Right renal pelvis (tissue), 4 donors: ENCODE results near the gene FKBP6. TPM values are rescaled to one million over a fixed set of nuclear protein-coding genes. Genes with fewer than 3 reads are reported as not detected.
"Not testable (repeated sequence)": the region's sequence is repeated elsewhere in the genome, so short reads cannot be mapped to it uniquely, and the experiment has no call there.

ENCODE experiments used
- DNase-seq, 4 donors: peaks; one replicate each; pipeline ENCODE4 v3.0.0-alpha.2; 2013; ENCODE audit warnings: low read depth in 4 of 4, low spot score in 3 of 4, missing footprints in 1 of 4
- polyA plus RNA-seq, 4 donors: library from polyadenylated mRNA; unstranded; fragments of 120-200 nt; gene quantifications; one replicate each; pipeline ENCODE4 v1.2.1, GENCODE V29; 2013; ENCODE audit not compliant: insufficient read length in 4 of 4

The FKBP6 gene
- polyA plus RNA-seq, 4 donors, result 0.13 to 0.42 (median 0.26) TPM

- DNase-seq, result not testable (repeated sequence)
Measured at GRCh38 chr7:73323434-73324080, 4.4 kb upstream of the FKBP6 start.

GRCh38 chr7:73324081-73324845 lies 3.7 kb upstream of the FKBP6 start:
- peak in 1 of 4 donors; percentile 27 for DNase-seq

- DNase-seq, result not testable (repeated sequence)
Measured at GRCh38 chr7:73325424-73325823, 2.5 kb upstream of the FKBP6 start.

- DNase-seq, result not testable (repeated sequence)
Measured at GRCh38 chr7:73327449-73327848, 512 bp upstream of the FKBP6 start.

- no peak for DNase-seq
Measured at GRCh38 chr7:73328696-73329095, 735 bp downstream of the FKBP6 start.

GRCh38 chr7:73329861-73330581 lies 2.1 kb downstream of the FKBP6 start:
- DNase-seq, result no peak

- no peak for DNase-seq
Measured at GRCh38 chr7:73330772-73331171, 2.8 kb downstream of the FKBP6 start.

- no peak for DNase-seq
Measured at GRCh38 chr7:73332447-73332846, 4.5 kb downstream of the FKBP6 start.

GRCh38 chr7:73338321-73338720 lies 10.4 kb downstream of the FKBP6 start:
- no peak for DNase-seq

GRCh38 chr7:73340514-73340913 lies 12.6 kb downstream of the FKBP6 start:
- DNase-seq, result no peak

GRCh38 chr7:73341877-73342276 lies 13.9 kb downstream of the FKBP6 start:
- no peak for DNase-seq

- peak in 2 of 4 donors; percentile 47 to 49 for DNase-seq
Measured at GRCh38 chr7:73342645-73343044, 14.7 kb downstream of the FKBP6 start.

GRCh38 chr7:73343671-73344380 lies 15.9 kb downstream of the FKBP6 start:
- DNase-seq, result no peak

GRCh38 chr7:73345538-73345937 lies 17.6 kb downstream of the FKBP6 start:
- DNase-seq, result no peak

GRCh38 chr7:73345951-73346350 lies 18.0 kb downstream of the FKBP6 start:
- DNase-seq, result no peak

GRCh38 chr7:73349763-73350162 lies 21.8 kb downstream of the FKBP6 start:
- DNase-seq, result no peak

GRCh38 chr7:73350306-73351068 lies 22.5 kb downstream of the FKBP6 start:
- DNase-seq, result peak in 1 of 4 donors; percentile 10

GRCh38 chr7:73351447-73352167 lies 23.6 kb downstream of the FKBP6 start:
- DNase-seq, result no peak

GRCh38 chr7:73352784-73353183 lies 24.8 kb downstream of the FKBP6 start:
- DNase-seq, result no peak
